Chondrocyte (in vitro differentiated cells): ENCODE results near the gene LTBP3. TPM values are rescaled to one million over a fixed set of nuclear protein-coding genes. Genes with fewer than 3 reads are reported as not detected.

ENCODE experiments used
- DNase-seq: peaks from one replicate; pipeline ENCODE4 v3.0.0; 2021; ENCODE audit warnings: mixed read lengths, low spot score
- H3K27ac Mint-ChIP-seq: one replicate; pipeline ENCODE4 v1.8.0; 2021; ENCODE audit warnings: mild to moderate bottlenecking, moderate library complexity, mixed read lengths; ENCODE audit not compliant: unreplicated experiment
- H3K27me3 Mint-ChIP-seq: 2 replicates; pipeline ENCODE4 v1.8.0; 2021; ENCODE audit warnings: low read depth, mixed read lengths
- H3K36me3 Mint-ChIP-seq: 2 replicates; pipeline ENCODE4 v1.8.0; 2021; ENCODE audit warnings: low read depth, mixed read lengths
- H3K4me1 Mint-ChIP-seq: 2 replicates; pipeline ENCODE4 v1.8.0; 2021; ENCODE audit warnings: low read depth, mild to moderate bottlenecking, mixed read lengths
- H3K4me3 Mint-ChIP-seq: one replicate; pipeline ENCODE4 v1.8.0; 2021; ENCODE audit warnings: mild to moderate bottlenecking, moderate library complexity, mixed read lengths; ENCODE audit not compliant: unreplicated experiment
- H3K9me3 Mint-ChIP-seq: 2 replicates; pipeline ENCODE4 v1.8.0; 2021; ENCODE audit warnings: low read depth, mixed read lengths
- CTCF ChIP-seq: fragments of 200-600 bp; sonication (generic); IDR thresholded peaks from 2 replicates; pipeline ENCODE4 v1.5.0; 2021; ENCODE audit warnings: antibody characterized with exemption, mild to moderate bottlenecking, moderate library complexity
- total RNA-seq: library from RNA; stranded (reverse); gene quantifications from 3 replicates; pipeline ENCODE4 v1.2.1, GENCODE V29; 2021

The LTBP3 gene
- total RNA-seq, 1 donor from 2014 or later, result 271 TPM

- Mint-ChIP-seq H3K36me3 (peaks cover 31% of the 10 kb centered on the region), H3K9me3 (no peaks in the 10 kb centered on the region), H3K27me3 (no peaks in the 10 kb centered on the region), H3K4me1 (peaks cover 12% of the 10 kb centered on the region), H3K27ac (no peak overlapping the region), H3K4me3 (no peak overlapping the region)
- no peak for TF ChIP-seq CTCF
- DNase-seq, result no peak
Measured at GRCh38 chr11:65545853-65546216, 12.3 kb downstream of the LTBP3 start.

GRCh38 chr11:65542738-65543390, 15.3 kb downstream of the LTBP3 start:
- Mint-ChIP-seq H3K4me1 (peaks cover 20% of the 10 kb centered on the region), H3K36me3 (peaks cover 15% of the 10 kb centered on the region), H3K4me3 (no peak overlapping the region), H3K27me3 (no peaks in the 10 kb centered on the region), H3K27ac (no peak overlapping the region), H3K9me3 (no peaks in the 10 kb centered on the region)
- DNase-seq, result no peak
- TF ChIP-seq CTCF, result no peak

- no peak for DNase-seq
- no peaks in the 10 kb centered on the region for H3K9me3 Mint-ChIP-seq
- H3K27me3 Mint-ChIP-seq, result no peaks in the 10 kb centered on the region
- peaks cover 18% of the 10 kb centered on the region for H3K36me3 Mint-ChIP-seq
- peak overlapping the region; percentile 81 for H3K27ac Mint-ChIP-seq
- H3K4me3 Mint-ChIP-seq, result peak overlapping the region; percentile 66
- peaks cover 24% of the 10 kb centered on the region for H3K4me1 Mint-ChIP-seq
- peak; percentile 63 for TF ChIP-seq CTCF
Measured at GRCh38 chr11:65541093-65541982, 16.8 kb downstream of the LTBP3 start.

- Mint-ChIP-seq H3K27me3 (no peaks in the 10 kb centered on the region), H3K27ac (peak overlapping the region; percentile 75), H3K4me1 (peaks cover 24% of the 10 kb centered on the region), H3K4me3 (peak overlapping the region; percentile 66), H3K9me3 (no peaks in the 10 kb centered on the region), H3K36me3 (peaks cover 13% of the 10 kb centered on the region)
- DNase-seq, result no peak
- peak; percentile 90 for TF ChIP-seq CTCF
Measured at GRCh38 chr11:65540290-65541092, 17.7 kb downstream of the LTBP3 start.

GRCh38 chr11:65539744-65540289, 18.3 kb downstream of the LTBP3 start:
- Mint-ChIP-seq H3K36me3 (peaks cover 14% of the 10 kb centered on the region), H3K4me1 (peaks cover 24% of the 10 kb centered on the region), H3K9me3 (no peaks in the 10 kb centered on the region), H3K27me3 (no peaks in the 10 kb centered on the region), H3K4me3 (peak overlapping the region; percentile 66), H3K27ac (peak overlapping the region; percentile 75)
- DNase-seq, result no peak
- TF ChIP-seq CTCF, result peak; percentile 69
